Measurements from ENCODE around the gene STAB1.

GRCh38 chr3:52452126-52452525, 43.0 kb upstream of the STAB1 start:
- TF ChIP-seq CTCF (IDR thresholded peaks at IDR 0.05; ENCODE audit: insufficient read depth, low read length) (no peak), REST (IDR thresholded peaks at IDR 0.05; ENCODE audit: insufficient replicate concordance, low read depth) (no peak), POLR2AphosphoS5 (IDR thresholded peaks at IDR 0.05; ENCODE audit: low read depth) (no peak)

Measured in HL-60 (cell line).